Kidney (tissue), 14 donors: ENCODE measurements around the gene MSRB1. TPM values are rescaled to one million over a fixed set of nuclear protein-coding genes. Genes with fewer than 3 reads are reported as not detected.
"Not testable (repeated sequence)": the region's sequence is repeated elsewhere in the genome, so short reads cannot be mapped to it uniquely, and the experiment has no call there.

Source experiments
- DNase-seq, 5 donors: peaks; one replicate each; pipeline ENCODE4 v3.0.0-alpha.2; 2013 to 2020
- FAIRE-seq: peaks from 2 replicates; lab custom pipeline; 2012; peaks lifted over from hg19 to GRCh38; lab: Jason Lieb, UNC
- H3K27ac ChIP-seq, 2 donors: one replicate each; pipeline ENCODE4 v1.7.0; 2013; ENCODE audit warnings: low read depth in 2 of 2, low read length in 2 of 2, inconsistent platforms in 1 of 2
- H3K27me3 ChIP-seq: one replicate; pipeline ENCODE4 v1.7.1; 2013; ENCODE audit warnings: low read length, inconsistent platforms; ENCODE audit not compliant: control insufficient read depth, insufficient read depth
- H3K36me3 ChIP-seq, 3 donors: one replicate each; pipeline versions ENCODE4 v1.7.0 to v1.7.1; 2013; ENCODE audit warnings: low read length in 3 of 3, control low read depth in 1 of 3, inconsistent platforms in 1 of 3; ENCODE audit not compliant: insufficient read depth in 3 of 3, control insufficient read depth in 2 of 3
- H3K4me1 ChIP-seq, 3 donors: one replicate each; pipeline versions ENCODE4 v1.7.0 to v1.7.1; 2013; ENCODE audit warnings: low read length in 3 of 3, inconsistent platforms in 1 of 3, low read depth in 1 of 3; ENCODE audit not compliant: control insufficient read depth in 2 of 3, insufficient read depth in 2 of 3
- H3K4me3 ChIP-seq, 3 donors: one replicate each; pipeline versions ENCODE4 v1.7.0 to v1.8.1; 2013; ENCODE audit warnings: low read length in 3 of 3, control low read depth in 1 of 3, inconsistent platforms in 1 of 3
- H3K9ac ChIP-seq, 3 donors: one replicate each; pipeline versions ENCODE4 v1.7.0 to v1.7.1; 2013; ENCODE audit warnings: low read length in 3 of 3, control low read depth in 1 of 3, inconsistent platforms in 1 of 3
- H3K9me3 ChIP-seq, 3 donors: one replicate each; pipeline versions ENCODE4 v1.7.0 to v1.7.1; 2013; ENCODE audit warnings: low read length in 3 of 3, control low read depth in 1 of 3, inconsistent platforms in 1 of 3; ENCODE audit not compliant: control insufficient read depth in 2 of 3, insufficient read depth in 1 of 3
- intact Hi-C: fragments of 100-400 bp; cut with DNase I; formaldehyde crosslinking; loops from one replicate; pipeline ENCODE4 v1.11.1; 2022
- polyA plus RNA-seq: library from polyadenylated mRNA; stranded (reverse); fragments of 350-450 nt; fragmentation: Illumina TruSeq; extraction: RNeasy Lipid Tissue Mini Kit (QIAGEN cat#74804); gene quantifications from one replicate; pipeline ENCODE4 v1.2.3, GENCODE V29; 2014; ENCODE audit warnings: low read depth, low replicate concordance; ENCODE audit not compliant: insufficient read depth
- total RNA-seq: library from RNA; stranded (reverse); fragmentation: NEBNext Ultra II Directional; extraction: Animal tissue kit (Norgen Biotek cat#: 25700); gene quantifications from one replicate; pipeline ENCODE4 v1.2.1, GENCODE V29; 2021
- TF ChIP-seq, protein P1 (sequence below): IDR thresholded peaks from 3 replicates; pipeline ENCODE4 v1.5.1; 2012; ENCODE audit warnings: mild to moderate bottlenecking, moderate library complexity, borderline replicate concordance; ENCODE audit not compliant: insufficient read depth; ENCODE audit errors: extremely low read depth
- donor health status: control.
- donor health status: control.
- donor health status: control.
- donor health status: control.
- donor health status: control.
- donor health status: DM: yes; HTN: yes; CAD: no.
- donor health status: Normal renal cell carcinoma (clear cell type).

Gene MSRB1
- total and polyA plus RNA-seq, 2 donors from 2014 or later = 32.0 to 189 TPM

DNA sequence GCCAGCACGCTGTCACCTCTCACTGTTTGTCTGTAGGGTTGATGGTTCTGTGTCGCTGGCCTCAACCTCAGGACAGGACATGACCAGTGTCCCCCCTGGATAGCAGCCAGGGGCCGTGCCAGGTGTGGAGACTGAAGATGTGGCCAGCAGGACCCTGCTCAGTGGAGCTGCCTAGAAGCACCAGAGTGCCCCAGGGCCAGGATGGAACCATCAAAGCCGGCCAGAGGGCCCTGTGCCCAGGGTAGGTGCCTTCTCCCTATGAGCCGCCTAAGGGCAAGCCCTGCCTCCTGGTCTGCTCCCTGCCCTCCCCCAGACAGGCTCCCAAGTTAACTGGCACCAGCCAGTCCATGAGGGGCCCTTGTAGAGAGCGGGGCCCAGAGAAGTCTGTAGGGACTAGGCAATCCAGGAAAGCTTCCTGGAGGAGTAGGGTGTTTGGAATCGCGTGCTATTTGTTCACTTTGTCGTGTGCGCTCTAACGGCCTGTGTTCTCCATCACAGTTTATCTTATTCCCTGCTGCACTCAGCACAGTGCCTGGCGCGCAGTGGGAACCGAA is 15.8 kb upstream of the MSRB1 start:
- peak in 1 of 5 donors; percentile 64 for DNase-seq
- TF ChIP-seq, protein P1, sequence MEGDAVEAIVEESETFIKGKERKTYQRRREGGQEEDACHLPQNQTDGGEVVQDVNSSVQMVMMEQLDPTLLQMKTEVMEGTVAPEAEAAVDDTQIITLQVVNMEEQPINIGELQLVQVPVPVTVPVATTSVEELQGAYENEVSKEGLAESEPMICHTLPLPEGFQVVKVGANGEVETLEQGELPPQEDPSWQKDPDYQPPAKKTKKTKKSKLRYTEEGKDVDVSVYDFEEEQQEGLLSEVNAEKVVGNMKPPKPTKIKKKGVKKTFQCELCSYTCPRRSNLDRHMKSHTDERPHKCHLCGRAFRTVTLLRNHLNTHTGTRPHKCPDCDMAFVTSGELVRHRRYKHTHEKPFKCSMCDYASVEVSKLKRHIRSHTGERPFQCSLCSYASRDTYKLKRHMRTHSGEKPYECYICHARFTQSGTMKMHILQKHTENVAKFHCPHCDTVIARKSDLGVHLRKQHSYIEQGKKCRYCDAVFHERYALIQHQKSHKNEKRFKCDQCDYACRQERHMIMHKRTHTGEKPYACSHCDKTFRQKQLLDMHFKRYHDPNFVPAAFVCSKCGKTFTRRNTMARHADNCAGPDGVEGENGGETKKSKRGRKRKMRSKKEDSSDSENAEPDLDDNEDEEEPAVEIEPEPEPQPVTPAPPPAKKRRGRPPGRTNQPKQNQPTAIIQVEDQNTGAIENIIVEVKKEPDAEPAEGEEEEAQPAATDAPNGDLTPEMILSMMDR = no peak
- H3K27ac ChIP-seq = no peak overlapping the region
- peaks cover 0 to 6% (median 6%) of the 10 kb centered on the region in 3 donors for H3K36me3 ChIP-seq
- H3K4me1 ChIP-seq = peaks cover 0 to 12% (median 12%) of the 10 kb centered on the region in 3 donors
- intact Hi-C loops = no loop called here
- no peak for FAIRE-seq
- H3K9me3 ChIP-seq = no peaks in the 10 kb centered on the region
- H3K4me3 ChIP-seq = peak overlapping the region; percentile 24 to 81 (median 39)
- no peaks in the 10 kb centered on the region for H3K27me3 ChIP-seq
- peak overlapping the region in 1 of 3 donors; percentile 91 for H3K9ac ChIP-seq

DNA sequence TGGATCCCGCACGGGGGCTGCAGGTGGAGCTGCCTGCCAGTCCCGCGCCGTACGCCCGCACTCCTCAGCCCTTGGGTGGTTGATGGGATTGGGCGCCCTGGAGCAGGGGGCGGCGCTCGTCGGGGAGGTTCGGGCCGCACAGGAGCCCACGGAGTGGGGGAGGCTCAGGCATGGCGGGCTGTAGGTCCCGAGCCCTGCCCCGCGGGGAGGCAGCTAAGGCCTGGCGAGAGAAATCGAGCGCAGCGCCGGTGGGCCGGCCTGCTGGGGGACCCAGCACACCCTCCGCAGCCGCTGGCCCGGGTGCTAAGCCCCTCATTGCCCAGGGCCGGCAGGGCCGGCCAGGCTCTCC is 15.1 kb upstream of the MSRB1 start:
- H3K36me3 ChIP-seq, FAIRE-seq, H3K9me3 ChIP-seq, H3K27me3 ChIP-seq, H3K27ac ChIP-seq, H3K4me1 ChIP-seq, H3K9ac ChIP-seq, intact Hi-C loops, H3K4me3 ChIP-seq: not testable (repeated sequence)
- DNase-seq = peak in 1 of 5 donors; percentile 46

DNA sequence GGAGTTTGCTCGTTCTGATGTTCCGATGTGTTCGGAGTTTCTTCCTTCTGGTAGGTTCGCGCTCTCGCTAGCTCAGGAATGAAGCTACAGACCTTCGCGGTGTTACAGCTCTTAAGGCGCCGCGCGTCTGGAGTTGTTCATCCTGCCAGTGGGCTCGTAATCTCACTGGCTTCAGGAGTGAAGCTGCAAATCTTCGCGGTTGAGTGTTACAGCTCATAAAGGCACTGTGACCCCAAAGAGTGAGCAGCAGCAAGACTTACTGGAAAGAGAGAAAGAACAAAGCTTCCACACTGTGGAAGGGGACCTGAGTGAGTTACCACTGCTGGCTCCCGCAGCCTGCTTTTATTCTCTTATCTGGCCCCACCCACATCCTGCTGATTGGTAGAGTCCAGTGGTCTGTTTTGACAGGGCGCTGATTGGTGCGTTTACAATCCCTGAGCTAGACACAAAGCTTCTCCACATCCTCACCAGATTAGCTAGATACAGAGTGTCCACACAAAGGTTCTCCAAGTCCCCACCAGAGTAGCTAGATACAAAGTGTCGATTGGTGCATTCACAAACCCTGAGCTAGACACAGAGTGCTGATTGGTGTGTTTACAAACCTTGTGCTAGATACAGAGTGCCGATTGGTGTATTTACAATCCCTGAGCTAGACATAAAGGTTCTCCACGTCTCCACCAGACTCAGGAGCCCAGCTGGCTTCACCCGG is 14.6 kb upstream of the MSRB1 start:
- H3K4me1 ChIP-seq, H3K36me3 ChIP-seq, H3K4me3 ChIP-seq, H3K9me3 ChIP-seq, H3K27ac ChIP-seq, DNase-seq, H3K9ac ChIP-seq, FAIRE-seq, H3K27me3 ChIP-seq, intact Hi-C loops: not testable (repeated sequence)

DNA sequence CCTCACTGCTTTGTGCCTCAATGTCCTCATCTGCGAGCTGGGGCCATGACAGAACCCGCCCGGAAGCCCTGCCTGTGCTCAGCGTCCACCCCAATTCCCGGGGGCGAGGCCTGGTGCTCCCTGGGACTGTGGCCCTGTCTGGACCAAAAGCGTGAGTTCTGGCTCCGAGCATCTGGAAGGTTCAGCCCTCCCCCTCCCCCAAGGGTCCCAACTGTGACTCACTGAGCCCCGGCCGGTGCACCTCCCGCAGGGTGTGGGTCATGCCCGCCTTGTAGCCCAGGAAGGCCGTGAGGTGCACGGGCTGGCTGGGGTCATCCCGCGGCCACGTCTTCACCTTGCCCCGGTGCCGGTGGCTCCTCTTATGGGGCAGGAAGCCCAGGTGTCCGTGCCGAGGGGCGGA is 10.7 kb upstream of the MSRB1 start:
- no peak overlapping the region for H3K9ac ChIP-seq
- no peak for DNase-seq
- peaks cover 0 to under 1% (median 0%) of the 10 kb centered on the region in 3 donors for H3K4me1 ChIP-seq
- no peaks in the 10 kb centered on the region for H3K36me3 ChIP-seq
- no peaks in the 10 kb centered on the region for H3K27me3 ChIP-seq
- no peak overlapping the region for H3K4me3 ChIP-seq
- intact Hi-C loops = no loop called here
- TF ChIP-seq, protein P1 = no peak
- no peak overlapping the region for H3K27ac ChIP-seq
- FAIRE-seq = no peak
- no peaks in the 10 kb centered on the region for H3K9me3 ChIP-seq
